LNCaP clone FGC (cell line): ENCODE measurements around the gene SRGAP1.
A peak's percentile ranks its signal among the peaks of the same experiment; 100 is the strongest.
"Not testable (repeated sequence)": the region's sequence is repeated elsewhere in the genome, so short reads cannot be mapped to it uniquely, and the experiment has no call there.

Source experiments
- DNase-seq: peaks from one replicate; pipeline ENCODE4 v3.0.0-alpha.2; 2011; ENCODE audit warnings: low read depth
- H3K4me3 ChIP-seq: 2 replicates; pipeline ENCODE4 v1.5.1; 2011; ENCODE audit warnings: mild to moderate bottlenecking, low read depth, low read length, control low read depth
- CTCF ChIP-seq: IDR thresholded peaks from 2 replicates; pipeline ENCODE4 v1.5.1; 2012; ENCODE audit warnings: mild to moderate bottlenecking; ENCODE audit not compliant: control insufficient read depth, insufficient read depth; ENCODE audit errors: extremely low read depth

SRGAP1 gene

DNA sequence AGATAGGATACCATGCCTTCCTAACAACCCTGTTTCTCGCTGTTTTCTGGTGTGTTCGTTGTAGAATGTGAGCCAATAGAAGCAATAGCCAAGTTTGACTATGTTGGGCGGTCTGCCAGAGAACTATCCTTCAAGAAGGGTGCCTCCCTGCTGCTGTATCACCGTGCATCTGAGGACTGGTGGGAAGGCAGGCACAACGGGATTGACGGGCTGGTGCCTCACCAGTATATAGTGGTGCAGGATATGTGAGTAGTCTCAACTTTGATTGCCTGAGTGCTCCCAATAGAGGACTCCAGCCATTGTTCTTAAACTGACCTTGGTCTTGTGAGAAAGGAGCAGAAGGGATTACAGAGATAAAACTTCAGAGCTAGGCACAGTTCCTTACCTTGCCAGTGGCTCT, 281.4 kb downstream of the SRGAP1 start:
- no peak for DNase-seq
- no peak for TF ChIP-seq CTCF
- no peak overlapping the region for H3K4me3 ChIP-seq

GRCh38 chr12:64127811-64128210, 283.3 kb downstream of the SRGAP1 start:
- no peak overlapping the region for H3K4me3 ChIP-seq
- no peak for DNase-seq
- no peak for TF ChIP-seq CTCF

GRCh38 chr12:64128366-64128765, 283.9 kb downstream of the SRGAP1 start:
- H3K4me3 ChIP-seq = no peak overlapping the region
- DNase-seq = no peak
- no peak for TF ChIP-seq CTCF

DNA sequence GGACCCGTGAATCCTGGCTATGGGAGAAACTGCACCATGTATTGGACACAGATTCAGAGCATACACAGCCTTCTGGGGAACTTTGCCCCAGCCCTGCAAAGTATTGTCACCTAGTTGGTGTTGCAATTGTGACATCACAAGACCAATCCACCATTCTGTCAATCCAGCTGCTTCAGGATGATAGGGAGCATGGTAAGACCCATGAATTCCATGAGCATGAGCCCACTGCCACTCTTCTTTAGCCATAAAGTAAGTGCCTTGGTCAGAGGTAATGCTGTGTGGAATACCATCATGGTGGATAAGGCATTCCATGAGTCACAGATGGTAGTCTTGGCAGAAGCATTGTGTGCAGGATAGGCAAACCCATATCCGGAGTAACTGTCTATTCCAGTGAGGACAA, 286.0 kb downstream of the SRGAP1 start:
- not testable (repeated sequence) for DNase-seq, H3K4me3 ChIP-seq

GRCh38 chr12:64131456-64131855, 287.0 kb downstream of the SRGAP1 start:
- not testable (repeated sequence) for DNase-seq, H3K4me3 ChIP-seq

DNA sequence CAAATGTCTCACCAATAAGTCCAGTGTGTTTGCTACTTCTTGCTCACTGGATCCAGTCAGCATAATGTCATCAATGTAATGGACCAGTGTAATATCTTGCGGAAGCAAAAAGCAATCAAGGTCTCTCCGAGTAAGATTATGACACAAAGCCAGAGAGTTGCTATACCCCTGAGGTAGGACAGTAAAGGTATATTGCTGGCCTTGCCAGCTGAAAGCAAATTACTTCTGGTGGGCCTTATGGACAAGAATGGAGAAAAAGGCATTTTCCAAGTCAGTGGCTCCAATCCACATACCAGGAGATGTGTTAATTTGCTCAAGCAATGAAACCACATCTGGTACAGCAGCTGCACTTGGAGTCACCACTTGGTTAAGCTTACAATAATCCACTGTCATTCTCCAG, 288.2 kb downstream of the SRGAP1 start:
- not testable (repeated sequence) for H3K4me3 ChIP-seq, DNase-seq

DNA sequence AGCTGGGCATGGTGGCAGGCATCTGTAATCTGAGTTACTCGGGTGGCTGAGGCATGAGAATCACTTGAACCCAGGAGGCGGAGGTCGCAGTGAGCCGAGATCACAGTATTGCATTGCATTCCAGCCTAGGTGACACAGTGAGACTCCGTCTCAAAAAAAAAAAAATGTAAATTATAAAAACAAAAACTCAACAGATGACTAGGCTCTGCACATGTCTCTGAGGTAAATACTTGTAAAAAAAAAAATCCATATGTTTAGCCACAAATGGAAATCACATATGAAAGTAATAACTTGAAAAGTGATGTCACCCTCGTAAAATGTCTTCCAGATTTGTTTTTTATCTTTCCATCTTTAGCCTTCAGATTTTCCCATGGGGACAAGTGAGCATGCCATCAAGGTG, 292.6 kb downstream of the SRGAP1 start:
- peak; percentile 21 for DNase-seq
- H3K4me3 ChIP-seq = no peak overlapping the region
- no peak for TF ChIP-seq CTCF

- DNase-seq = no peak
- TF ChIP-seq CTCF = no peak
- H3K4me3 ChIP-seq = no peak overlapping the region
These were observed 294.5 kb downstream of the SRGAP1 start for GRCh38 chr12:64139021-64139420.

DNA sequence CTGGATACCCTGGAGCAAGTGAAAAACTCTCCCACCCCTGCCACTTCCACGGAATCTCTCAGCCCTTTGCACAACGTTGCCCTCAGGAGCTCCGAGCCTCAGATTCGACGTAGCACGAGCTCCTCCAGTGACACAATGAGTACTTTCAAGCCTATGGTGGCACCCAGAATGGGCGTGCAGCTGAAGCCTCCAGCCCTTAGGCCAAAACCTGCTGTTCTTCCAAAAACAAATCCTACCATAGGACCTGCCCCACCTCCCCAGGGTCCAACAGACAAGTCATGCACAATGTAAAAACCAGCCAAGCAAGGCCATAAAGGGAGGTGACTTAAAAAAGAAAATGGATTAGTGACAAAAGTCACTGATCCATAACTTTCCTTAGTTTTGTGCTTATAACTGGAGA, 297.9 kb downstream of the SRGAP1 start:
- no peak overlapping the region for H3K4me3 ChIP-seq
- no peak for DNase-seq
- no peak for TF ChIP-seq CTCF
